GM23338 (cell line): ENCODE data around the gene CORO2A. TPM values are rescaled to one million over a fixed set of nuclear protein-coding genes. Genes with fewer than 3 reads are reported as not detected.

ENCODE experiments used
- ATAC-seq: fragments of 200-7000 bp; cut with Tn5 transposase; 3 replicates; pipeline ENCODE4 v1.9.1; 2020
- DNase-seq: peaks from one replicate; pipeline ENCODE4 v3.0.0-alpha.2; 2015; ENCODE audit warnings: low spot score
- H2AFZ ChIP-seq: fragments of 200-600 bp; sonication (generic); 2 replicates; pipeline ENCODE4 v1.8.0; 2016; ENCODE audit warnings: antibody characterized with exemption, mild to moderate bottlenecking, moderate library complexity
- H3F3A ChIP-seq: fragments of 200-600 bp; sonication (generic); replicated peaks from 2 replicates; pipeline ENCODE4 v1.8.0; 2017; ENCODE audit warnings: antibody characterized with exemption, mixed run types, low read depth
- H3K27ac ChIP-seq: fragments of 200-600 bp; sonication (generic); 2 replicates; pipeline ENCODE4 v1.6.1; 2016; ENCODE audit warnings: low read depth
- H3K27me3 ChIP-seq: fragments of 200-600 bp; sonication (generic); 2 replicates; pipeline ENCODE4 v1.8.0; 2016; ENCODE audit warnings: mild to moderate bottlenecking, mixed run types, moderate library complexity; ENCODE audit not compliant: insufficient read depth
- H3K36me3 ChIP-seq: fragments of 200-600 bp; sonication (generic); 2 replicates; pipeline ENCODE4 v1.8.0; 2016; ENCODE audit warnings: mild to moderate bottlenecking; ENCODE audit not compliant: insufficient read depth
- H3K4me1 ChIP-seq: fragments of 200-600 bp; sonication (generic); 2 replicates; pipeline ENCODE4 v1.8.0; 2016; ENCODE audit warnings: mild to moderate bottlenecking, moderate library complexity; ENCODE audit not compliant: insufficient read depth
- H3K4me2 ChIP-seq: fragments of 200-600 bp; sonication (generic); 2 replicates; pipeline ENCODE4 v1.7.1; 2017; ENCODE audit warnings: mixed run types
- H3K4me3 ChIP-seq: fragments of 200-600 bp; sonication (generic); 2 replicates; pipeline ENCODE4 v1.6.1; 2016; ENCODE audit warnings: mixed run types
- H3K79me2 ChIP-seq: fragments of 200-600 bp; sonication (generic); replicated peaks from 2 replicates; pipeline ENCODE4 v1.8.0; 2017; ENCODE audit warnings: mild to moderate bottlenecking; ENCODE audit not compliant: insufficient read depth
- H3K9me2 ChIP-seq: fragments of 200-600 bp; sonication (generic); 2 replicates; pipeline ENCODE4 v1.8.0; 2017; ENCODE audit not compliant: insufficient read depth
- H4K20me1 ChIP-seq: fragments of 200-600 bp; sonication (generic); replicated peaks from 2 replicates; pipeline ENCODE4 v1.8.0; 2017; ENCODE audit warnings: mild to moderate bottlenecking; ENCODE audit not compliant: insufficient read depth
- H3K27ac Mint-ChIP-seq: 2 replicates; pipeline ENCODE4 v1.8.0; 2020; ENCODE audit warnings: inconsistent platforms, mild to moderate bottlenecking, moderate library complexity, mixed read lengths
- H3K27me3 Mint-ChIP-seq: 3 replicates; pipeline ENCODE4 v1.8.0; 2022; ENCODE audit warnings: low read depth, mild to moderate bottlenecking, moderate library complexity, mixed read lengths, inconsistent platforms; ENCODE audit not compliant: insufficient read depth, poor library complexity
- H3K36me3 Mint-ChIP-seq: 3 replicates; pipeline ENCODE4 v1.8.0; 2021; ENCODE audit warnings: low read depth, mild to moderate bottlenecking, inconsistent platforms, moderate library complexity, mixed read lengths
- H3K4me1 Mint-ChIP-seq: 3 replicates; pipeline ENCODE4 v1.8.0; 2020; ENCODE audit warnings: mild to moderate bottlenecking, inconsistent platforms, mixed read lengths
- H3K4me3 Mint-ChIP-seq: 3 replicates; pipeline ENCODE4 v1.8.0; 2021; ENCODE audit warnings: moderate library complexity, mild to moderate bottlenecking, inconsistent platforms, mixed read lengths
- H3K9me3 Mint-ChIP-seq: 3 replicates; pipeline ENCODE4 v1.8.0; 2020; ENCODE audit warnings: moderate library complexity, mild to moderate bottlenecking, inconsistent platforms, mixed read lengths
- CTCF ChIP-seq, 2 experiments: fragments of 200-600 bp in 1 of 2; sonication (generic) in 1 of 2; conservative IDR thresholded peaks; 2 replicates each; pipeline versions ENCODE4 v1.5.1 to v1.6.1; 2016 to 2017; ENCODE audit warnings: antibody characterized with exemption in 2 of 2, low read depth in 2 of 2, mild to moderate bottlenecking in 2 of 2, moderate library complexity in 1 of 2
- ETS1 ChIP-seq: IDR thresholded peaks from 2 replicates; pipeline ENCODE4 v1.6.1; 2016; ENCODE audit warnings: antibody characterized with exemption
- EZH2 ChIP-seq: fragments of 200-600 bp; sonication (generic); IDR thresholded peaks from one replicate; pipeline ENCODE4 v1.8.0; 2017; ENCODE audit warnings: antibody characterized with exemption, mild to moderate bottlenecking, low read depth; ENCODE audit not compliant: unreplicated experiment
- JUNB ChIP-seq: IDR thresholded peaks from one replicate; pipeline ENCODE4 v1.6.1; 2016; ENCODE audit warnings: antibody characterized with exemption; ENCODE audit not compliant: unreplicated experiment
- NANOG ChIP-seq: IDR thresholded peaks from 2 replicates; pipeline ENCODE4 v1.6.1; 2016; ENCODE audit warnings: antibody characterized with exemption, borderline replicate concordance
- REST ChIP-seq: IDR thresholded peaks from one replicate; pipeline ENCODE4 v1.6.1; 2018; ENCODE audit warnings: antibody characterized with exemption; ENCODE audit not compliant: unreplicated experiment
- STAT1 ChIP-seq: IDR thresholded peaks from one replicate; pipeline ENCODE4 v1.6.1; 2016; ENCODE audit warnings: antibody characterized with exemption; ENCODE audit not compliant: unreplicated experiment
- ZNF331 ChIP-seq: fragments of 250-450 bp; sonication (Bioruptor Pico); IDR thresholded peaks from 2 replicates; pipeline ENCODE4 v1.5.0; 2020; ENCODE audit warnings: low read depth, mild to moderate bottlenecking, moderate library complexity
- ZNF462 ChIP-seq: fragments of 250-450 bp; sonication (Bioruptor Pico); IDR thresholded peaks from 2 replicates; pipeline ENCODE4 v1.5.0; 2020; ENCODE audit warnings: mild to moderate bottlenecking, moderate library complexity
- polyA plus RNA-seq: library from polyadenylated mRNA; unstranded; fragments of >200 nt; fragmentation: Nextera tagmentation; extraction: Ambion mirVana; gene quantifications from 2 replicates; pipeline ENCODE4 v1.2.1, GENCODE V29; 2016
- total RNA-seq: library from RNA; depleted of rRNA; stranded (reverse); fragments of >200 nt; shearing (Covaris generic); gene quantifications from 2 replicates; pipeline ENCODE4 v1.2.3, GENCODE V29; 2014

Gene CORO2A
- total and polyA plus RNA-seq, 2 experiments from 2014 or later: 12.9 to 27.6 TPM

GRCh38 chr9:98220911-98221310 lies 28.5 kb upstream of the CORO2A start:
- Mint-ChIP-seq H3K27ac (no peak overlapping the region; the same call in 1 of the 2 replicates), H3K27me3 (peaks cover 10% of the 10 kb centered on the region), H3K36me3 (peaks cover 27% of the 10 kb centered on the region), H3K4me3 (no peak overlapping the region), H3K4me1 (peaks cover 51% of the 10 kb centered on the region), H3K9me3 (no peaks in the 10 kb centered on the region)
- Histone ChIP-seq H4K20me1 (no peaks in the 10 kb centered on the region), H3K79me2 (no peaks in the 10 kb centered on the region), H3K36me3 (no peaks in the 10 kb centered on the region), H3K4me2 (no peak overlapping the region), H3K4me1 (peaks cover 31% of the 10 kb centered on the region), H3K27me3 (no peaks in the 10 kb centered on the region), H2AFZ (no peak overlapping the region), H3K27ac (no peak overlapping the region), H3K9me2 (no peaks in the 10 kb centered on the region), H3K4me3 (no peak overlapping the region), H3F3A (peaks cover 18% of the 10 kb centered on the region)
- DNase-seq (peak; percentile 32), ATAC-seq (no peak; the same call in 1 of the 3 replicates)
- TF ChIP-seq ZNF331 (CRISPR knock-in tag): no peak
- TF ChIP-seq JUNB: no peak
- TF ChIP-seq CTCF (conservative IDR thresholded peaks at IDR 0.05; ENCODE audit: low read depth in 2 of 2): no peak
- no peak for TF ChIP-seq STAT1
- no peak for TF ChIP-seq NANOG
- no peak for TF ChIP-seq ZNF462 (CRISPR knock-in tag)
- TF ChIP-seq ETS1: no peak
- TF ChIP-seq REST: no peak
- TF ChIP-seq EZH2: no peak
